Glomerular visceral epithelial cell (primary cell): ENCODE data around the gene ATPAF2.

ENCODE experiments used
- DNase-seq: peaks from one replicate; pipeline ENCODE4 v3.0.0-alpha.2; 2016; ENCODE audit errors: extremely low spot score

Gene ATPAF2

DNA sequence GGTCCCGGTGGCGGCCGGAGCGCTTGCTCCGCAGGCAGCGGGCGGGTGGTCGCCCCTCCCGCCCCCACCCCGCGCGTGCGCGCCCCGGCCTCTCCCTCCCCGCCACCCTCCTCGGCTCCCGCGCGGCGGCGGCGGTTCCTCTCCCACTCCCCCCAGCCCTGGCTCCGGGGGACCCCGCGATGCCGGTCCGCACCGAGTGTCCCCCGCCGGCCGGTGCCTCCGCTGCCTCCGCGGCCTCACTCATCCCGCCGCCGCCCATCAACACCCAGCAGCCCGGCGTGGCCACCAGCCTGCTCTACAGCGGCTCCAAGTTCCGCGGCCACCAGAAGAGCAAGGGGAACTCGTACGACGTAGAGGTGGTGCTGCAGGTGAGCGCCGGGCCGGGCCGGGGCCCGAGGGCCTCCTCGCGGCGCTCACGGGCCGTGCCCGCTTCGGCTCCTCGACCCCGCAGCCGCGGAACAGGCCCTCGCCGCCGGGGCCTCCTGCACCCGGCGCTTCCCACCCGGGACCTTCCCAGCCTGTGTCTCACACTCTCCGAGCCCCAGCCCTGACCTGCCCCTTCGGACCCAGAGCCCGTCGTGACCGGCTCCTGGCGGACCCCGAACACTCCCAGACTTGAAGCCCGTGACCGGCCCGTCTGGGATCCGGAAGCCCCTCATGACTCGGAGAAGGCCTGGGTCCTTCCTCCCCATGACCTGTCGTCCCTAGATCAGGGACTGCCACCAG, 730 bp upstream of the ATPAF2 start:
- DNase-seq = no peak

- no peak for DNase-seq
Measured at GRCh38 chr17:18038149-18038850, 668 bp downstream of the ATPAF2 start.

DNA sequence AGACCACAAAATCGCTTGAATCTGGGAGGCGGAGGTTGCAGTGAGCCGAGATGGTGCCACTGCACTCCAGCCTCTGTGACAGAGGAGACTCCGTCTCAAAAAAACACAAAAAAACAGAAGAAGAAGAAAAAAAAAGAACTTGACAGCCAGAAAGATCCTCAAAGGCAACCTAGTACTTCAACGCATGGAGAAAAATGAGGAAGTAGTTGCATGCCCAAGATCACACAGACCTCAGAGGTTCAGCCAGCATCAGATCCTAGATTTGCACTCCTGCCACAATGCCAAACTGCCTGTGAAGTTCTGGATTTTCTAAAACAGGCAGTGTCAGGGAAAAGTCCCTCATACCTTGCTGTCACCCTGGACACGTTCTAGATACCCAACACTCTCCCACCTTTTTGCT, 1.5 kb downstream of the ATPAF2 start:
- DNase-seq = no peak

- no peak for DNase-seq
Measured at GRCh38 chr17:18035704-18036103, 3.3 kb downstream of the ATPAF2 start.

- DNase-seq = peak; percentile 80
Measured at GRCh38 chr17:18033442-18034099, 5.4 kb downstream of the ATPAF2 start.

DNA sequence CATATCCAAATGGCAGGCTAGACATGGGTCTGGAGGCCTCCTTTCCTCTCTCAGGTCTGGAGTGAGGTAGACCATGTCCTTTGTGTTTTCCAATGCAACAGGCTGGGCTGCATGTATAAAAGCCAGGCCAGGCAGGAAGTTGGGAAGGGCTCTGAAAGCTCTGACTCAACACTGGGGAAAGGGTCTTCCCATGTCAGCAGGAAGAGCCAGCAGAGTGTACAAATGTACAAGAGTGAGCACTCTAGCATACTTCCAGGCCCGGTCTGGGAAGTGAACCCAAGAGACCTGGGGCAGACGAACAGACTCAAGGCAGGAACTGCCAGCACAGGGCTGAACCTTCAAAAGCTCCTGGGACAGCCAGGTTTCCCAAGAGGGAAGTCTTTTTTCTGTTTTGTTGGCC, 7.0 kb downstream of the ATPAF2 start:
- DNase-seq = peak; percentile 53

DNA sequence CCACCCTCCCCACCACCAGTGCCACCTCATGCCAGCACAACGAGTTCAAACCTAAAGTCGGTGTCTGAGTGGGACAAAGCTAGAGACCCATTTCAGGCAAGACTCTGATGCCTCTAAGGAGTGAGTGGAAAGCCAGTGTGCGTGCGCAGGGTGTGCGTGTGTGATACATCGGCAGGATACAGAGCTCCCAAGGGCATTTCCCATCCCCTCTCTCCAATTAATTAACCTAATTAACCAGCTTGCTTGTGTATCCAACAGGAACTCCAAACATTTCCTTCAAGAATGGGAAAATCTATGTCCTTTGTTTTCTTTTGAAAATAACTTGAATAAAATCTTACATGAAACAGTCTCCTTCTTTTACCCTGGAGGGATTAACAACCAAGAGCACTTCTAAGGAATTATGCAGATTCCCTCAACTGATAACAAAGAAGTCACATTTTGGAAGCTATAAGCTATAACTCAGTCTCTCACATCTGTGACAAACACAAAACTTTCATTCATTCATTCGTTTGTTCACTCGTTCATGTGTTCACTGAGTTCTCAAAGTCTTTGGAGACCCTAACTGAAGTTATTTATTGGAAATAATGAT, 9.9 kb downstream of the ATPAF2 start:
- no peak for DNase-seq

DNA sequence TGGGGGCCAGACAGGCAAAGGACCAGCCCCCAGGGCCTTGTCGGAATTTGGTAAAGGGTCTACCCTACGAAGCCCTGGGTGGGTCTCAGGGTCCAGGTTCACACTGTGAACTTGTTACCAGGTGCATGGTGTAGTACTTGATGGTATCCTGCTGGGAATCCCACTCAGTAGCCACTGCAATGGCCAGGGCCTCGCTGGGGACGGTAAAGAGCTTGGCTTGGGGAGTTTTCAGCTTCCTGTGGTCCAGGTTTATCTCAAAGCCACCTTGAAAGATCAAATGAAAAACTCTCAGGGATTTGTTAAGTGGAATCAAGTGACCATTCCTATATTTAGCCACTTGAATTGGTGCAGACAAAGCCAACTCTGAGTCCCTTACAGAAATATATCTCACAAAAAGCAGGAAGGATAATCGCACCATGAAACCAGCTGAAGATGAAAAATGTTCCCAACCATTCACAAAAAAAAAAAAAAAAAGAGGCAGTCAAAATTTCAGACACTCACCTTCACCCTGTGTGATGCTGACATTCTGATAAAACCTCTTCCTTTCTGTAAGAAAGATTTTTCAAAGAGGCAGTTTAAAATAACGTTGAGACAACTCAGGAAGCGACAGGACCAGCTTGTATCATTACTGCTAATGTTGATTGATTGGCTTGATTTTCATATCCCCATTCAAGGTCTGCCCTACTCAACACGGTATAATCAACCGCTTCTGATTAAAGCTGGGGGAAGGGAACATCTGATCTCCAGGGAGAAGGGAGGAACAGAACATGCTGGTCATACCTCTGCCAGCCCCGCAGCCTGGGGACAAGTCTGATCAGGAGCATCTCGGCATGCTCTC, 10.6 kb downstream of the ATPAF2 start:
- DNase-seq = no peak

GRCh38 chr17:18027280-18027679, 11.7 kb downstream of the ATPAF2 start:
- DNase-seq = no peak

DNA sequence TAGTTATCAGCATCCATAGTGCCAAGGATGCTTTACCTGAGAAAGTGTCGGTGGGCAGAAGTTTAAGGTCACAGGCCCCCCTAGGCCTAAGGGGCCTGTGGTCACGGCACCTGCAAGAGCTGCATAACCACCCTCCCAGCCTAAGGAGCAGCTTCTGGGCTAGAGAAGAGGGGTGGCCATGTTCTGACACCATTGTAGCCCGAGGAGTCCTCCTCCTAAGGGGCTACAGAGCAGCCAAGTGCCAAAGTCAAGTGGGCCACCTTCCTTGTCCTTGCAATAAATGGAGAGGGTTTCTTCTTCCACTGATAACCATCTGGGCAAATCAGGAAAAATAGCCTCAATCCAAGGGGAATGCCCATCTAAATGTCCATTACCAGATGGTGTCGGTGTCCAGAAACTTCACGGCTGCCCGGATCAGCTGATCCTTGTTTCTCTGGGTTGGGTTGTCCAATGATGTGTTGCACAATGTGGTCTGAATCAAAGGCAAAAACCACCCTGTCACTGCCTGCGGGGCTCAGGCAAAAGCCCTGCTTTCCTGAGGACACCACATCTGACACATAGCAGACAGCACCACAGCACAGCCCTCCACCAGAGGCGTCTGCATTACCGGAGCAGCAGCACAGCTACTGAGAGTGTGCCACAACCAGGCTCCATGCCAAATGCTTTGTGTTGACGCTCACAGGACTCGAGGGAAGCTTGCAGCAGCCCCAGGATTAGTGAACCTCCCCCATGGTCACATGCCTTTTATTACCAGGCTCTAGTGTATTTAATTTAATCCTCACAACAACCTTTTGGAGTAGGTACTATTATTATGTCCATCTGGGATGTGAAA, 12.8 kb downstream of the ATPAF2 start:
- DNase-seq = peak; percentile 69

GRCh38 chr17:18025241-18025944, 13.6 kb downstream of the ATPAF2 start:
- DNase-seq = peak; percentile 57

- no peak for DNase-seq
Measured at GRCh38 chr17:18021372-18021771, 17.6 kb downstream of the ATPAF2 start.

GRCh38 chr17:18020971-18021370, 18.0 kb downstream of the ATPAF2 start:
- DNase-seq = no peak

DNA sequence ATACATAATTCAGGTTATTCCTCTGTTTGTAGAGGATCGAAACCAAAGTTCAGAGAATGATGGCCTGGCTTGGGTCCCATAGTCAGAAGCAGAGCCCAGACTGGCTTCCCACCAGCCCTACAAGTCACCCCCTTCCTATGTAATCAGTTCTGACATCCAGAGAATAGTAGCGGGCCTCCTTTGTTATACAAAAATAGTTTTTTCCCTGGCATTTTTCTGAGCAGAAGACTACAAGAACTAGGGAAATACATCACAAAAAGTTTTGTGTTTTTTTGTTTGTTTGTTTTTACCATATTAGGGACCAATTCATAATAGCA, 19.2 kb downstream of the ATPAF2 start:
- no peak for DNase-seq

DNA sequence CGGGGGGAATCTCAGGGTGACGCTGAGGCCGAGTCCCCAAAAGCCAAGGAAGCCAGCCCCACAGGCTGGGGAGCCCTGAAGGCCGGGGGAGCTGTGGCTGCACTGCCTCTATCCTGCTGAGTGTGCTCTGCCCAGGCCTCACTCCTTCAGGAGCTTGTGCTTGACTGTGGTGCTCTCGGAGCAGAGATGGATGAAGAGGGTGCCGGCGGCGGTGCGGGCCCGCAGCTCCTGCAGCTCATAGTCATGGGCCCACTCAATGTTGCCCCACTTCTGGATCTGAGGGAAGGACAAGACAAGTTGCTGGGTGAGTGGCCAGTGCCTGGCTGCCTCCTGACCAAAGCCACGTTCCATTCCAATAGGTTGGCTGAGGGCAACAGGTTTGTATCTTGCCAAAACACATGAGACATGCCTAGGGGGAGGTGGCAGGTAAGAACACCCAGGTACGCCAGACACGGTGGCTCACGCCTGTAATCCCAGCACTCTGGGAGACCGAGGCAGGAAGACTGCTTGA, 20.5 kb downstream of the ATPAF2 start:
- DNase-seq = no peak

GRCh38 chr17:18017958-18018357, 21.0 kb downstream of the ATPAF2 start:
- DNase-seq = no peak

GRCh38 chr17:18016426-18016825, 22.5 kb downstream of the ATPAF2 start:
- peak; percentile 78 for DNase-seq

DNA sequence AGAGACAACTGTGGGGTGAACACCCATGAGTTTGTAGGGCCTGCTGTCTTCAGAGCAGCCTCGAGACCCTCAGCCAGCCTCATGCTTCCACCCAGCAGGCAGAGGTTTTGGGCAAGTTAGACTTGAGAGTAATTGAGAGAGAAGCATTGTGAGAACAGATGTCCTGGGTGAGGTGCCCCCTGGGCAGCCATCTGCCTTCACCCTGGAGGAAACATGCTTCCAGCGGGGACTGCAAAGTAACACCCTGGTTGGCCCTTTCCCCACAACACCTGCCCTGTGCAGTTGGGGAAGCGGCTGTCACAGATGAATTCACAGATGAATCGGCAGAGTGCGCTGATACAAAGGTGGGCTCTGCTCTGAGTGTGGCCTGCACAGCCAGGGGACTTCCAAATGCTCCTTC, 23.4 kb downstream of the ATPAF2 start:
- no peak for DNase-seq

DNA sequence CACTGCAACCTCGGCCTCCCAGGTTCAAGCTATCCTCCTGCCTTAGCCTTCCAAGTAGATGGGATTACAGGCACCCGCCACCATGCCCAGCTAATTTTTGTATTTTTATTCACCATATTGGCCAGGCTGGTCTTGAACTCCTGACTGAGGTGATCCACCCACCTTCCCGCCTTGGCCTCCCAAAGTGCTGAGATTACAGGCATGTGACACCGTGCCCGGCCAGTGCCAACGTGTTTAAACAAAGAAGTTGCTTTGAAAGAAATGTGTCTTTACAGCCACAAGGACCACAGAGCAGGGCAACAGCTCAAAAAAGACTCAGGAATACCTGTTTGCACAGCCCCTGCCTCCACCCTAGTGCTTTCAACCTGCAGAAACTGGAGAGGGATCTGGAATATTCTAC, 25.0 kb downstream of the ATPAF2 start:
- no peak for DNase-seq

DNA sequence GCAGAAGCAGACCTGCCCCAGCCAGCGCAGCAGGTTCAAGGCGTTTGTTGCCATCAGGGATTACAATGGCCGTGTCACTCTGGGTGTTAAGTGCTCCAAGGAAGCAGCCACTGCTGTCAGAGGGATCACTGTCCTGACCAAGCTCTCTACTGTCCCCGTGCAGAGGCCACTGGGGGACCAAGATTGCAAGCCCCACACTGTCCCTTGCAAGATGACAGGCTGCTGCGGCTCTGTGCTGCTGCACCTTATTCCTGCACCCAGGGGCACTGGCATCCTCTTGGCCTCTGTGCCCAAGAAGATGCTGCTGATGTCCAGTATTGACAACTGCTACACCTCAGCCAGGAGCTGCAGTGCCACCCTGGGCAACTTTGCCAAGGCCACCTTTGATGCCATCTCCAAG, 27.7 kb downstream of the ATPAF2 start:
- DNase-seq = no peak
